HG03045 (cell line): ENCODE measurements around the gene UNC119.

Experiments used
- ATAC-seq: cut with Tn5 transposase; IDR thresholded peaks from one replicate; pipeline ENCODE4 v1.9.1; 2021; ENCODE audit warnings: mild to moderate bottlenecking, moderate library complexity; ENCODE audit not compliant: unreplicated experiment

The UNC119 gene

GRCh38 chr17:28500712-28501379, 51.6 kb downstream of the UNC119 start:
- peak; percentile 48 for ATAC-seq

- no peak for ATAC-seq
Measured at GRCh38 chr17:28499684-28500357, 52.6 kb downstream of the UNC119 start.

GRCh38 chr17:28499364-28499664, 53.1 kb downstream of the UNC119 start:
- ATAC-seq = no peak

- ATAC-seq = no peak
Measured at GRCh38 chr17:28498652-28499363, 53.6 kb downstream of the UNC119 start.

GRCh38 chr17:28497931-28498330, 54.5 kb downstream of the UNC119 start:
- ATAC-seq = no peak
